ENCODE measurements around the gene KDM2B.

KDM2B gene

DNA sequence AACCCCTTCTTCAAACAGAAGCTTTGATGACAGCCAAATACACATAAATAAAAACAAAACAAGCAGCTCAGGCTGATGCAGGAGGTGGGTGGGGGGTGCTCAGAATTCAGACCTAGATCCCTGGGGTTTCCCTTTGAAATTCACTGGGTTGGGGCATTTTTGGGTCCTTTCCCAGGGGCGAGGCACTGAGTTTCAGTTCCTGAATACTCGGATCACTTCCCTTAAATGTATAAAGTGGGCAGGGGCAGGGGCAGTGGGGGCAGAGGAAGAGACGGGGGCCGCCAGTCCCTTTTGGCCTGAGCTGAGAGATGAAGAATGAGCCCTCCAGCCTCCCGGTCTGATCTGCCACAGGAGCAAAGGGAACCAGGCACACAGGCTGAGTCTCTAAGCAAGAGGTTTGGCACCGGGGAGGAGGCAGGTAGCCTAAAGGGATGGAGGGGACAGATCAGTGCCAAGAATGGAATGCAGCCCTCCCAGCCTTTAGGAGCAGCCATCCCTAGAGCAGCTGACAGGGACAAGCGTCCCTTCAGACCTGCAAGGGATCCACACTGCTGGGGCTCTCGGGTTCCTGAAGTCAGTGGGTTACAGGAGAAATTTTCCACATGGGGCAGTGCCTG, 20.3 kb downstream of the KDM2B start:
- peak; percentile 96 for DNase-seq

DNA sequence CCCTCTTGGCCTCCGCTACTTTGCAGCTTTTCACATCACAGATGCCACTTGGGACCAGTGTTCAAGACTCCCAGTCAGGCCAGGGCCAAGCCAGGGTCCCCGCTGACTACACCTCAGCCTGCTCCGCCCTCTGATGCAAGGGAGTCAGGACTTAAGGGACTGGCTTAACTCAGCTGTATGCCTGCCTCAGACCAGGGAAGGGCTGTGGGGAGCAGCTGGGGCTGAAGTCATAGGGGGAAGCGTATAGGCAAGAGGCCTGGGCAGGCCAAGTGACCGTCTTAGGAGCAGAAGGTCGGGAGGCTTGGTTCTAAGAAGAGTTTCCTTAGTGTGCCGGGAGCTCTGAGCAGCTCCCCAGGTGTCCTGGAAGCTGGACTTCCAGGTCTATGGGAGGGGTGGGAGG, 21.9 kb downstream of the KDM2B start:
- peak; percentile 59 for DNase-seq

DNA sequence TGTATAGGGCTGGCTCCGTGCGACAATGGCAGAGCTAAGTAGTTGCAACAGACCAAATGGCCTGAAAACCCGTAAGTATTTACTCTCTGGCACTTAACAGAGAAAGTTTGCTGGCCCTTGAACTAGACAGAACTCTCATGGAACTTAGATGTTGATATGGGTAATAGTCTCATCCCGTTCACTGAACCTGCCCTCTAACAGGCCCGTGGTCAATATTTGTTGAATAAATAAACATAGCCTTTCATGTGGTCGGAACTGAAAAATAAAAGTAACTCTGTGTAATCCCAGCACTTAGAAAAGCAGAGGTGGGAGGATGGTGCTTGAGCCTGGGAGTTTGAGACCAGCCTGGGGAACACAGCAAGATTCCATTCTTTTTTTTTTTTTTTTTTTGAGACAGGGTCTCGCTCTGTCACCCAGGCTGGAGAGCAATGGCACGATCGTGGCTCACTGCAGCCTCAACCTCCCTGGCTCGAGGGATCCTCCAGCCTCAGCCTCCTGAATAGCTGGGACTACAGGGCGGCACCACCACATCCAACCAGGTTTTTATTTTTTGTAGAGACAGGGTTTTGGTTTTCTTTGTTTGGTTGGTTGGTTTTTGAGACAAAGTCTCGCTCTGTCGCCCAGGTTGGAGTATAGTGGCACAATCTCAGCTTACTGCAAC, 29.7 kb downstream of the KDM2B start:
- no peak for DNase-seq

DNA sequence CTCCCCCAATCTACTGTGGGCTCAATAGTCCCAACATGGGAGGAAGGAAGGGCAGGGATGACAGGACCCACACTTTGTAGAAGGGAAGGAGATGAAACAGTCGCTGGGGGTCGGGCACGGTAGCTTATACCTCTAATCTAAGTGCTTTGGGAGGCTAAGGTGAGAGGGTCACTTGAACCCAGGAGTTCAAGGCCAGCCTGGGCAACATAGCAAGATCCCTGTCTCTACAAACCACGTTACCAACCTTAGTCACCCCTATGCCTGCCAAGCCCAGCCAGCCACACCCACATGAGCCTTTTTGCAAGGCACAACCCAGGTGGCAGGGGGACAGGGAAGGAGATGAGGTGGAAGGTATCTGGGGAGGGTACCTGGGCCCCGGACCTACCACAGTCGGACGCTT, 31.7 kb downstream of the KDM2B start:
- no peak for DNase-seq

DNA sequence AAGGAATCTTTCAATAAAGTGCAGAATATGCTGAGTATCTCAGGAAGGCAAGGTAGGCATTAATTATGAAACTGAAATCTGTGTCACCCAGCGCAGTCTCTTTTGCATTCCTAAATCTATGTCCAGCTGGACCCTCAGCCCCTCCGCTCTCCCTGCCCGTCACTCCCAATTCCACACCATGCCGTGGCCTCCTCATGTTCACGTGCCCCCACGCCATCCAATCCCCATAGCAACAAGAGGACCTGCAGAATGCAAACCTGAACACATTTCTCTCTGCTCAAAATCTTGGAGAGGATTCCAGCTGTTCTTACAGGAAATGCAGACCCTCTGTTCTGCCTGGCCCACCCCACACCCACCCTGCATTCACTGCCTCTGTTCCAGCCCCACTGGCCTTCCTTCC, 35.3 kb downstream of the KDM2B start:
- DNase-seq = no peak

DNA sequence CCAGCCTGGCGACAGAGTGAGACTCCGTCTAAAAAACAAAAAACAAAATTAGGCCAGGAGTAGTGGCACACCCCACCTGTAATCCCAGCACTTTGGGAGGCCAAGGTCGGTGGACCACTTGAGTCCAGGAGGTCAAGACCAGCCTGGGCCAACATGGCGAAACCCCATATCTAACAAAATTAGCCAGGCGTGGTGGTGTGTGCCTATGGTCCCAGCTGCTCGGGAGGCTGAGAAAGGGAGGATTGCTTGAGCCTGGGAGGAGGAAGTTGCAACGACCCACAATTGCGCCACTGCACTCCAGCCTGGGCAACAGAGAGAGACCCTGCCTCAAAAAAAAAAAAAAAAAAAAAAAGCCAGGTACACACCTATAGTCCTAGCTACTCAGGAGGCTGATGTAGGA, 37.0 kb downstream of the KDM2B start:
- no peak for DNase-seq

DNA sequence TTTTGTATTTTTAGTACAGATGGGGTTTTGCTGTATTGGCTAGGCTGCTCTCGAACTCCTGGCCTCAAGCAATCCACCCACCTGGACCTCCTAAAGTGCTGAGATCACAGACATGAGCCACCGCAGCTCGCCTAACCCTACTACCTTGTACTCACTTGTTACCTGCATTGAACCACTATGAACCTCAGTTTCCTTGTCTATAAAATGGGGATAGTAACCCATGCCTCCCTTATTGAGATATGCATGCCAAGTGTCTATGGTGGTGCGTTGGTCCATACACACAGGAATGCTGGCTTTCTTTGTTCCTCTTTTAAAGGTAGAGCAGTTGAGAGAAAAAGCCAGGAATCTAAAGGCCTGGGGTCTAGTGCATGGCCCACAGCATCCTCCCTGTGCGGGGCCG, 40.9 kb downstream of the KDM2B start:
- no peak for DNase-seq

DNA sequence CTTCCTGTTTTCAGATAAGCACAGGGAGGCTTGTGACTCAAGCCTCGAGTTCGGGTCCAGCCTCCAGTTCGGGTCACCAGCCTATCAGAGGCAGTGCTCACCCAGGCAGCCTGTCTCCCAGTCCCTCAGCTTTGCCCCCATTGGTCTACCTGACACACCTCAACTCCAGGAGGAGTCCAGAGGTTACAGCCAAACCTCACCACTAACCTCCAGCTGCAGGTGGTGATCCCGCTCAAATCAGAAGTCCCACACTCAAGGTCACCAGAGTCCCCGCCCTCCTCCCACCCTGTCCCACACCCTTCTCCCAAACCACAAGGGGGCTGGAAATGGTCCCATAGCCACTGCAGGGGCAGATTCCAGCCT, 42.1 kb downstream of the KDM2B start:
- DNase-seq = peak; percentile 54

DNA sequence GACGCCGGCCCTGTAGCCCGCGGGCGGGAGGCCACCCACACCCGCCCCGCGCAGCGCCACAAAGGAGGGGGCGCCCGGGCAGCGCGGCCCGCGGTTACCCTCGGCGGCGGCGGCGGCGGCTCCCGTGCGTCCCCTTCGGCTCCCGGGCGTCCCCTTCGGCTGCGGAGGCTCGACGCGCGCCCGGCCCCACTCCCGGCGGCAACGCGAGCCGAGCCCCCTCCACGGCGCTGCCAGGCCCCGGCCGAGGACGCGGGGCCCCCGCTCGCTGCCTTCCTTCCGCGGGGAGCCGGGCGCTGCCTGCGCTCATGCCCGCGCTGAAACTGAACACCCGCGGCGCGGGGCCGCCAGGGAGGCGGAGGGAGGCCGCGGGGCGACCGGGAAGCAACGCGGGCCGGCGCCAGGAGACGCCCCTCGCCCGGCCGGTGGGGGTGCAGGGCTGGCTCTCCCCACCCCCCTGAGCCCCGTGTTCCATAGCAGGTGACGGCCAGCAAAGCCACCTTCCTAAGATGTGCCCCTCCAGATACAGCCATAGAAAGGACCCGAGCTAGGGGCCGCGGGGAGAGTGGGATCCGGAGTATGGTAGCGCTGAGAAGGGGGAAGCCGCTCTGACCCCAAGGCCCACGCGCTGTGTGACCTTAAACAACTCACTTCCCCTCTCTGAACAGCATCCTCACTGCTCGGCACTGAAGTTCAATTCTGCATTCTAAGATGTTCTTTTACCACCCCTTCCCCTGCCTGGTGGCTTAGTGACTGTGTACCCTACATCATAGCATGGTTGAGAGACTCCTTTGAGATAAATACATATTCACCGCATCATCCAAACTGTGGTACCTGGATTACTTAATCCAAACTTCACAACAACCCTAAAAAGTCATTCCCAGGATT, 42.8 kb downstream of the KDM2B start:
- DNase-seq = peak; percentile 74

DNA sequence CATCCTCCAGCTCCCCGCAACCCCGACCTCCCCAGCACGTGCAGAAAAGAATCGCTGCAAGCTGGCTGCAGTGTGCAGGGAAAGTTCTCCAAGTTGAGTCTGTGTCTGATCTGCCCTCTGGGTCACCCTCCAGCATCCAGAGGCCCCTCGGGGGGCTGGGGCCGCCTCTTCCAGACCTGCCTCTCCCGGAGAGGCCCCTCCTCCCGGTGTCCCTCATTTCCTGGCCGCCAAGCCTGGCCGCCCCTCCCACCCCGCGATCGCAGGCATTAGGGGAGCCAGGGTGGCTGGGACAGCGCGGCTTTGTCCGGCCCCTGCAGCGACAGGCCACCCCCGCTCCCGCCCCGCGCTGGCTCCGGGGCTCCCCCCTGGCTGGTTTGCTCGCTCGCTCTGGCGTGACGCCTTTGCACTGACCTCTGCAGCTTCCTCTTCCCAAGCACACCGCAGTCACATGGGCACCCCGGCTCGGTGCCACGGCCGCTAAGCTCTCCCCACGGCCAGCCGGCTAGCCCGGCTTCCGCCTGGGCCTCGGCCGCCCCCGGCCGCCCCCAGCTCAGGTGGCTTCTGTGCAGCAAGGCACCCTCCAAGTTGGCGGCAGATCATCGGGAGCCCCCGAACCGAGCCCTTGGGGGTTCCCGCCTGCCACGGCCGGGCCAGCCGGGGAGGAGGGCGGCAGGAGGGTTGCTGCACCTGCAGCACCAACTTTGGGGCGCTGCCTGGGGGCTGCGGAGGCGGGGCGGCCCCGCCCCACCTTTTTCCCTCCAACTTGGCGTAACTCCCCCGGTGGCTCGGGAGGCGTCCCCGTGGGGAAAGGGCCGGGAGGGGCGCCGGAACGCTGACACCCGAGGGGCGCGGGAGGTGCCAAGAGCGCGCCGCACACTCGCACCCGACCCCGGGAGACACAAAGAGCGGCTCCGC, 43.7 kb downstream of the KDM2B start:
- DNase-seq = peak; percentile 88

DNA sequence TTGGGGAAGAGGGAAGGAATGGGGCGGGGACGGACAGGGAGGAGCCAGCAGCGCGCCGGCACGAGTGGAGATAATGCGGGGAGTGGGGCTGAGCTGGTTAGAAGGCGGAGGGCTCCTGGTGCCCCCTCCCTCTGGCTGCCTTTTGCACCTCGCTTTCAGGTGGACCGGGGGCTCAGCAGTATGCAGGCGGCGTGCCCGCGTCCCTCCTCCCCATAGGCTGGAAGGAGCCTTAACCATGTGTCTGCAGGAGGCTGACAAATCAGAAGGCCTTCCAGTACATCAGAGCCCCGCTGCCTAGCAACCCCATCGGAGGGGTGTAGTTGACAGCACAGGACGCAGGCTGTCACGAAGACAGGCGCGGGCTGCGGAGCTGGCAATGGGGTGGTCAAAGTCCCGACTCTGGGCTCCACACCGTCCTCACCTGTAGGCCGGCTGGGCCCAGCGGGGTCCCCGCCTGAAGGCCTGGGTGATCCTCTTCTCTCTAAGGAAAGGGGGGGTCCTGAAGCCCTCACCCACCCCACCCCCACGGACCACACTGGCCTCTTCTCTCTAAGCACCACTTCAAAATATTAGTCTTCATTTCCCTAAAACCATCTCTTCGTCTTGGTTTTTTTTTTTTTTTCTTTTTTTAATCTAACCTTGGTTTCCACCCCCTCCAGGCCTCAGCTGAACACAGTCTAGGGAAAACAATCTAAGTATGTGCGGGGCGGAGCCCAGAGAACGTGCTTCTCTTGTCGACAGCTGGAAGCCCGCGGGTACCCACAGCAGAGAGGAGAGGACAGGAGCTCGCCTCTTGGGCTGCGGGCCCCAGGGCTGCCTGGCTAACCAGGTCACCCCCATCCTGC, 44.5 kb downstream of the KDM2B start:
- peak; percentile 79 for DNase-seq

DNA sequence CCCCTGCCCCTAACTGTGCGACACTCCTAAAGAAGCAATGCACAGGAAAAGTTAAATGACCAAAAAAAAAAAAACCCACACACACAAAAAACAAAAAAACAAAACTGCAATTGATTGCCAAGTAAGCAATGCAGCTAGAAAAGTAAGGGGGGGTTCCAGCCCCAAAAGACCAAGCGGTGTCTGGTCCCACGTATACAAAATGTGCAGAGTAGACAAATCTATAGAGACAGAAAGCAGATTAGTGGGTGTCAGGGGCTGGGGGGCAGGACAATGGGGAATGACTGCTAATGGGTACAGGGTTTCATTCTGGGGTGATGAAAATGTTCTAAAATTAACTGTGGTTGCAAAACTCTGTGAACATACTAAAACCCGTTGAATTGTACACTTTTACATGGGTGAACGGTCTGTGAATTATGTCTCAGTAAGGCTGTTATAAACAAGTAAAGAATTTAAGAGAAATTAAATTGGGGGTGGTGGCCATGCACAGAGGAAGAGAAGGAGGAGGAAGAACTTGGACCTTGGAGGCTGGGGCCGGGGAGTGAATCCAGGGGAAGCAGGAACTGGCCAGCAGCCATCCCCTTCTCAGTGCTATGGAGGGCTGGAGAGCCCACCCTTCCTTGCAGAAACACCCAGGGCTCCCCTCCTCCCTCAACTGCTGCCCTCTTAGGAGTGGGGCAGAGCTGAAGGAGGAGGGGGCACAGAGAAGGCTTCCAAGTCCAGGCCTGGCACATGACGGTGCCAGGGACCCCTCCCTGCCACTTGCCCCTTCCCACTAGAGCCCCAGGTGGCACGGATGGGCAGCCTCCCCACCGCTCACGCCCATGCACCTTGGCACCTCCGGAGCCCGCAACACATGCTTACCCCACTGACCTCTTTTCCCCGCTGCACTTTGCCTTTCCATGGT, 45.4 kb downstream of the KDM2B start:
- no peak for DNase-seq

DNA sequence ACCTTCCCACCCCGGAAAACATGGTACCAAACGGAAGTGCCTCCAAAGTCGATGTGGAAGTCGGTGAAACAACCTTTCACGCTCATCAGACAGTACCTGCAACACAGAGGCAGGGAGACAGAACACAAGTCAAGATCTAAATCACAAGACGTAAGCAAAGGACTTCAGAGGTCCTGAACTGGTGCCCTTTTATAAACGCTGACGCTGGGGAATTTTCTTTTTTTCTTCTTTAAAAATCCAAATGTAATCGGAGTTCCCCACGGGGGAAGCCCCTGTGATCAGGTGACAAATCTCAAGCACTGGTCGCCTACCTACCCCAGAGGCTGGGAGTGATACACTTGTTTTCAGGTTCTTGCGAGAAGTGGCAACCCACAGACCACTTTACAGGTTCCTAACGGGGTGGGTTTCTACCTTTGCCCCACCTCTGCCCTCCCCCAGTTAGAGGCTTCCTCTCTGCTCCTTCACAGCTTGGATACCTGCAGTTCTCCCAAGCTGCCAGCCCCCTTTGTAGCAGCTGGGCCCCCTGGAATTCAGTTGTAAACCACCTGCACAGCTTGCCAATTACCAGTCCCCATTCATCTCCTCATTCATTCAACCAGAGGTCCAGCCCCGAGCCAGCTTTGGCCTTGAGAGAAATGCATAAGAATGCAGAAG, 46.2 kb downstream of the KDM2B start:
- DNase-seq = no peak

DNA sequence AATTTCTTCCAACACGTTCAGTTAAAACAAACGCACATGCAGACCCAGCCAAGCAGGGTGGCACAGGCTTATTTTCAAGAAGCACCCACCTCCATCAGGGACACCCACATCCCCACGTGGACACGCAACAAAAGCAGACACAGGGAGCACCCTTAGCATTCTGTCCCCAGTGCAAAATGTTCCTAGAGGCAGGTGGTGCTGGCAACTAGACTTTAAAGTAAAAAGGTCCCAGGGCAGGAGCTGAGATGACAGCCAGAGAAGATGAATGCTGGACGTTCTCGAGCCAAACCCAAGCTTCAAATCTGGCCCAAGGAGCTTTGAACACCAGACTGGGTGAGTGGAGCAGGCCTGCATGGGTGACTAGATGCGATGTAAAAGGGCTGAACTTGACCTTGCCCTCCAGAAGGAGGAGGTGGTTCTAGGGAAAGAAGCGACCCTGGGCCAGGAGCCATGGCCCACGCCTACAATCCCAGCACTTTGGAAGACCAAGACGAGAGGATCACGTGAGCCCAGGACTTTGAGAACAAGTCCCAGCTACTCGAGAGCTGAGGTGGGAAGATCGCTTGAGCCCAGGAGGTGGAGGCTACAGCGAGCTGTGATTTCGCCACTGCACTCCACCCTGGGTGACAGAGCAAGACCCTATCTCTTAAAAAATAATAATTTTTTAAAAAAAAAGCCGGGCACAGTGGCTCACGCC, 47.3 kb downstream of the KDM2B start:
- DNase-seq = no peak

DNA sequence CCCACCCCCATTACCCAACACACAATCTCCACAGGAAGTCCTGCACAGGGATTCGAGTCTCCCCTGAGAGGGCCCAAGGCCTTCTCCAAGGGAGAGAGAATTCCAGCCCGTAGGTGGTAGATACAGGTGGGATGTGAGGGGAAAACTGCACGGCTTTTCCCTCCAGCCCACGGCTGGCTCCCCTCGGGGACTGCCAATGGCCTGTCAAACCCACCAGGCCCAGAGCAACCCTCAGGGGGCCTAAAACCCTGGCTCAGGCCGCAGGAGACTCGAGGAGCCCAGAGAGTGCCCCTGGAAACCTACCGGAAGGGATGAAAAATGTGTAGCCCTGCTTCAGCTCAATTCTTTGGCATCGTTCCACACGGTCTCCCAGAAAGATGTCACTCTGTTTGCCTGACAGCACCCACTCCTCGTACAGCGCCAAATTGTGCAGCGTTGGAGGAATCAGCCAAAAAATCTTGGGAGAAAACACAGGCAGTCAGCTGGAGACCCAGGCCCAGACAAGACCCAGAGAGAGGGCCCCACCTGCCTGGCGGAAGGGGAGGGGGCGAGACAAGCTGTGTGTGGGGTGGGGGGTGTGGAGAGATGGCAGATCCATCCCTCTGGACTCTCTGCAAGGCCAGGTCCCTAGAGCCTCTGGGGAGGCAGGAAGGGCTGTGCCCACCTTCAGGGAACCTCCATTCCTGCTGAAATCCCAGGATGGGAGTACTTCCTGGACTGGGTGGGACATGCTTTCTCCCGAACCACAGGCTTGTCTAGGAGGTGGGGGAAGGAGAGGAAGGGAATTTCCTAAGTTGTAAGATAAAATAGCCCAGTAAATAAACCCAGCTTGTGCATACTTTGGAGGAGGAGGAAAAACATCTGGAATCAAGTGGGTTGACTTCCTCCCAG, 48.1 kb downstream of the KDM2B start:
- no peak for DNase-seq

DNA sequence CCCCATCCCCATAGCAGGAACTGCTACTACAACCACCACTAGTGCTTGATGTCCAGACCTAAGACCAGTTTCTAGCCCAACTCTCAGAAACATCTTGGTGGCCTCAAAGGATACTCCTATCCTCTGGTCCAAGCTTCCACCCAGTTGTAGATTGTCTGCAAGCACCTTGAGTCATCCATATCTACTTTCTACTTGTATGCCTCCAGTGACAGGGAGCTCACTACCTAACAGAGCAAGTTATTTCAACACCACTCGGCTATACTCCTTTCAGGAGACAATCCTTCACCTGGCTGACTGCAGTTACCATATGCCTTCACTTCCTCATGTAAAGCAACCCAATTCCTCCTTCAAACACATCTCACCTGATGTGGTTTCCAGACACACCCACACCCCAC, 49.5 kb downstream of the KDM2B start:
- no peak for DNase-seq

DNA sequence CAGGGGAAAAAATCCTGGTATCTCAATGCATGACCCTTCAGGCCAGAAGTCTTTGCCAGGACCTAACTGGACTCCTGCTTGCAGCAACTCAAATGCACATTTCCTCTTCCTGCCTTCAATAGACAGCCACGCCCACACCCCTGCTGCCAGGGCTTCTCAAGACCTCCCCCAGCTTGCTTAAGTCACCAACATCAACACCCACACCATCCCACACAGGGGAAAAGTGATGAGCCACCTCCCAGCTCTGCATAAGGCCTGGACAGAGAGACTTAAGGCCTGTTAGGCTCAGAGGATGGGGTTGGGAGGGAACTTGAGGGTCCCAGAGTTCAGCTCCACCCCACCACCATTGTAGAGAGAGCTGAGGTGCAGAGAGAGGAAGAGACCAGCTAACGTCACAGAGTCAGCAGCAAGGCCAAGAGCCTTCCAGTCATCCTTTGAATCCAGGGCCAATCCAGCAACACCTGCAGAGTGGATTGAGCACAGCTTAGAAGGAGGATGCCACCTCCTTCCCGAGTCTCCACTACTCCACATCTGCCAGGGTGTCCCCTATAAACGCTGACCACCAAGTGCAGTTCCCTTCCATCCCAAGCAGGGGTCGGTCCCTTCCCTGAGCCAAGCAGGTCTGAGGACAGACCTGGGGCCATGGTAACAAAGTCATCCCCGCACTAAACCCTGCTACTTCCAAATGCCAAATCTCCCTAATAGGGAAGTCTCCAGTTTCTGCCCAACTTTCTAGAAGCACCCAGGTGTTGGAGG, 50.0 kb downstream of the KDM2B start:
- DNase-seq = peak; percentile 90

DNA sequence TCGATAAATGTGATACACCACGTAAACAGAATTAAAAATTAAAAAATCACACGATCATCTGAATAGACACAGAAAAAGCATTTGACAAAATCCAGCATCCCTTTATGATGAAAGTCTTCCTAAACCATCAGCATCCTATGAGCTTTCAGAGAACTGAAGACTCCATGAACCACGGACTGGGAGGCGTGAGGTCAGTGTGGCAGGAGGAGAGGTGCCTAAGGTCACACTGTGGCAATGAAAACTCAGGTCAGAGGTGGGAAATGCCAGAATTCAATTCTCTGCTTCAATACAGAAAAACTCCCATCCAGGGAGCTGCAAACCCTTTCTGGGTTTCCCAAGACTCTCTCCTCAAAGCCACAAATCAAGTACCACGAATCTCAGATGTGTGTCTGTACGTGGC, 51.6 kb downstream of the KDM2B start:
- DNase-seq = no peak
